Stomach smooth muscle (tissue), 2 donors: ENCODE data around the gene COMTD1.
"Not testable (repeated sequence)": the region's sequence is repeated elsewhere in the genome, so short reads cannot be mapped to it uniquely, and the experiment has no call there.

Source experiments
- H3K27ac ChIP-seq: one replicate; pipeline ENCODE4 v1.7.0; 2013; ENCODE audit warnings: mild to moderate bottlenecking, low read length, inconsistent platforms
- H3K27me3 ChIP-seq, 2 donors: one replicate each; pipeline ENCODE4 v1.7.0; 2013; ENCODE audit warnings: low read length in 2 of 2; ENCODE audit not compliant: insufficient read depth in 2 of 2, control insufficient read depth in 1 of 2
- H3K36me3 ChIP-seq, 2 donors: one replicate each; pipeline ENCODE4 v1.7.0; 2013; ENCODE audit warnings: low read length in 2 of 2; ENCODE audit not compliant: control insufficient read depth in 2 of 2, insufficient read depth in 2 of 2
- H3K4me1 ChIP-seq: one replicate; pipeline ENCODE4 v1.7.0; 2013; ENCODE audit warnings: low read length; ENCODE audit not compliant: control insufficient read depth, insufficient read depth
- H3K4me3 ChIP-seq, 2 donors: one replicate each; pipeline ENCODE4 v1.7.0; 2013; ENCODE audit warnings: low read length in 2 of 2
- H3K9ac ChIP-seq, 2 donors: one replicate each; pipeline ENCODE4 v1.7.0; 2013; ENCODE audit warnings: low read length in 2 of 2, mild to moderate bottlenecking in 1 of 2
- H3K9me3 ChIP-seq, 2 donors: one replicate each; pipeline ENCODE4 v1.7.0; 2013; ENCODE audit warnings: low read length in 2 of 2; ENCODE audit not compliant: control insufficient read depth in 2 of 2
- donor health status: healthy.
- donor health status: Pancreatic carcinoma.

COMTD1 gene

GRCh38 chr10:75188522-75188921 lies 47.2 kb downstream of the COMTD1 start:
- not testable (repeated sequence) for H3K27me3 ChIP-seq, H3K27ac ChIP-seq, H3K4me3 ChIP-seq, H3K9me3 ChIP-seq, H3K36me3 ChIP-seq, H3K4me1 ChIP-seq, H3K9ac ChIP-seq

GRCh38 chr10:75187961-75188426 lies 47.8 kb downstream of the COMTD1 start:
- Histone ChIP-seq H3K4me3 (no peak overlapping the region), H3K9me3 (no peaks in the 10 kb centered on the region), H3K36me3 (peaks cover 0 to 2% of the 10 kb centered on the region in 2 donors), H3K27ac (no peak overlapping the region), H3K9ac (no peak overlapping the region), H3K4me1 (peaks cover 8% of the 10 kb centered on the region), H3K27me3 (no peaks in the 10 kb centered on the region)

GRCh38 chr10:75186310-75186709 lies 49.4 kb downstream of the COMTD1 start:
- Histone ChIP-seq H3K27me3 (no peaks in the 10 kb centered on the region), H3K9ac (no peak overlapping the region), H3K4me1 (peaks cover 2% of the 10 kb centered on the region), H3K9me3 (no peaks in the 10 kb centered on the region), H3K27ac (no peak overlapping the region), H3K4me3 (no peak overlapping the region), H3K36me3 (peaks cover 0 to 2% of the 10 kb centered on the region in 2 donors)
